GM18909 (cell line): ENCODE data around the gene GPX1.

Source experiments
- ATAC-seq: cut with Tn5 transposase; IDR thresholded peaks from one replicate; pipeline ENCODE4 v1.9.1; 2021; ENCODE audit warnings: mild to moderate bottlenecking; ENCODE audit not compliant: unreplicated experiment, poor library complexity

The GPX1 gene

GRCh38 chr3:49316696-49317457, 41.3 kb downstream of the GPX1 start:
- ATAC-seq, result no peak

DNA sequence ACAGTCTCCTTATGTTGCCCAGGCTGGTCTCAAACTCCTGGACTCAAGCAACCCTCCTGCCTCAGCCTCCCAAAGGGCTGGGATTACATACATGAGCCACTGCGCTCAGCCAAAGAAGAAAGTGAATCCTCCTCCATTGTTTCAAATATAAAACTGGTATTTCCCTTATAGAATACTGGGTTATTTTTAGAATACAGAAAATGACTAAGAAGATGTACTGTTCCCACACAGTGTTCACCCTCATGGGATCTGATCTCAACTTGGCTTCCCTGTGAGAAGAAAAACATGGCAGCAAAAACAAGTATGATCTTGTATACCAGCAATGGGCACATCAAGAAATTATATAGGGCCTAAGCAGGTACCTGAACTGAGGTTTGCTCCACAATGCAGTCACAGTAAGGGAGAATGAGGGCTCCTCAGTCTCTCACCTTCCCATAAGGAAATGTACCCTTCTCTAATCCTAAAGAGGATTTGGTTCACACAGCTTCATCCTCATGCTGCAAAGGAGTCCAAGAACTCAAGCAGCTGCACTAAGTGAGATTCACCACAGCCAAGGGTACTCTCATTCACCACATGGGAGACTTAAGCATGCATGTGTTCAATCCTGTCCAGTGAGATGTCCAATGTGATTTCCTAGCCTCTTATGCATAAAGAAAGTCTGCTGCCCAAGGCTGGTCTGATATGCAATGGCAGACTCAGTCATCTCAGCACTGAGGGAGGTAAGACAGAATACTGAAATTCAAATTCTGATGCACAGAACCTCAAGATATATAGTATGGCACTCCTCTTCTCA, 44.1 kb downstream of the GPX1 start:
- no peak for ATAC-seq

DNA sequence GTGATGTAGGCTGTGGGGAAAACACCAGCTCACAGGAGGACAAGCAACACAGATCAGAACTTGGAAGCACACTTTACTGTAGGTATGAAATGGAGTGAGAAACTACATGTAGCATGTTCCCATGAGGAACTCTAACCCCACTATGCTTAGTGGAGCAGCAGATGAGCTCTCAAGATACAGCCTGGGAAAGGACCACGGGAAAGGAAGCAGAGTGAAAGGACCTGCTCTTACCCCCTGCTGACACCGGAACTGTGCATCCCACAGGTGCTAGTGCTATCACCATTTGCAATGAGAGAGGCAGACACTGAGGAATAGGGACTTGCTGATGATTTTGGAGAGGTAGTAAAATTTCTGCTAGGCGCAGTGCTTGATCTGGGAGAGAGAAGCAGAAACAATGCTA, 46.9 kb downstream of the GPX1 start:
- ATAC-seq, result no peak

- no peak for ATAC-seq
These were observed 47.5 kb downstream of the GPX1 start for GRCh38 chr3:49310677-49311076.
